Stimulated activated CD4-positive, alpha-beta T cell treated with anti-CD3 and anti-CD28 coated beads, Interleukin-2, amount 100 ng/mL, for 48 hours (primary cell): ENCODE measurements around the gene FCN2.

Experiments used
- DNase-seq, 2 donors: peaks; one replicate each; pipeline ENCODE4 v3.0.0-alpha.2; 2020

Gene FCN2

DNA sequence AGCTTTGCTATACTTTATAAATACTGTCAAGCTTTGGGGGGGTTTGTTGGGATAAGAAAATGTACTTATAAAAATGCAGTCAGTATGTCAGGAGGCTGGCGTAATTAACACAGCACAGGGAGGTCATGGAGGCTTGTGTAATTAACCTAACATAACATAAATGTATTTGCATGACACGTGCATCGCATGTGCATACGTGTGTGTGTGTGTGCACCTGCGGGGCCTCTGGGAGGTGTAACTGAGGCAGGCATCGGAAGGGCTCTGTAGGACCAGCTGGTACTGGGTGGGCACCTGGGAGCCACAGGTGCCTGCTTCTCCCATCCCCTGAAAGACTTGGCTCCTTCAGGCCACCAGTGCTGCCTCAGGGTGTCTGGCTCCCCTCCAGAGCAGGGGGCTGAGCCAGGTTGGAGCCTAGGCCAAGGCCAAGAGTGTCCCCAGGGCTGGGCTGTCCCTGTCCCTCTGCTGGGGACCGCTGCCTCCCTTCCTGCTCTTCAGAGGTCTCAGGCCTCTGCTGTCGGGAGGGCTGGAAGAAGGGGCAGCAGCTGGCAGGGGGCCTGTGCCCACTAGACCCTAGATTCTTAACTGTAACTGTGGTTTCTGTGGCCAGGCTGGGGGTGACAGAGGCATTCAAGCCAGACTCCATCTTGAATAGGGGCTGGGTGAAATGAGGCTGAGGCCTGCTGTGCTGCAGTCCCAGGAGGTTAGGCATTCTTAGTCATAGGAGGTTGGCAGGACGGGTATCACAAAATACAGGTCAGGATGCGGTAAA lies 9.0 kb downstream of the FCN2 start:
- no peak for DNase-seq

DNA sequence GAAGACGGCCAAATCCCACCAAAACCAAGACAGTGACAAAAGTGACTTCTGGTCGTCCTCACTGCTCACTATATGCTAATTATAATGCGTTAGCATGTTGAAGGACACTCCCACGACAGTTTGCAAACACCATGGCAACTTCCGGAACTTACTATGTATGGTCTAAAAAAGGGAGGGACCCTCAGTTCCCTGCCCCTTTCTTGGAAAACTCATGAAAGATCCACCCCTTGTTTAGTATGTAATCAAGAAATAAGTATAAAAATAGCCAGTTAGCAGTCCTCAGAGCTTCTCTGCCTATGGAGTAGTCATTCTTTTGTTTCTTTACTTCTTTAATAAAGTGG lies 9.5 kb downstream of the FCN2 start:
- DNase-seq: no peak

DNA sequence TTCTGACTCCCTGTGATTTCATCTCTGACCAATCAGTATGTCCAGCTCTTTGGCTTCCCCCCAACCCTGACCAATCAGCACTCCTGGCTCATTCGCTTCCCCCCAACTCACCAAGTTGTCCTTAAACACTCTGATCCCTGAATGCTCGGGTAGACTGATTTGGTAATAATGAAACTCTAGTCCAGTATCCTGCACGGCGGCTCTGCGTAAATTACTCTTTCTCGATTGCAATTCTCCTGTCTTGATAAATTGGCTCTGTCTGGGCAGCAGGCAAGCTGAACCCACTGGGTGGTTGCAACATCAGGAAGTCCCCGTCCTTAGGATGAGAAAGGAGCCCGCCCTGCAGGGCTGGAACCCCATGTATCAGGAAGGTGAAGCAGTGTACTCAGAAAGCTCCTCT lies 10.4 kb downstream of the FCN2 start:
- DNase-seq: no peak

DNA sequence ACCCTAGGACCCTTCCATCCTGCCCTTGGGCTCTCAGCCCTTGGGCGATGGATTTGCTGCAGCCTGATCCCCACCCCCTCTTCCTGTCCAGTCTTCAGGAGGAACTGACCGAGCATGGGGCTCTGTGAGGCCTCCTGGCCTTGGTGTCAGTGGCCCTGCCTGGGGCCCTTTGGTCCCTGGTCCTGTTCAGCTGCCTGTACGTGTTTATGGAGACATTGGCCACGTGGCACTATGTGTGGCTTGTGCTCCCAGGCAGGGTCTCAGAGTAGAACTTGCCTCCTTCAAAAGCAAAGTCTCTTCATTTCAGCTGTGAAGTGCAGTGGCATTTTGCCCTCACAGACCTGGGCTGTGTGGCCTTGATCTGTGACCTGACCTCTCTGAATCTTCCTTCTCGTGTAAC lies 11.1 kb downstream of the FCN2 start:
- no peak for DNase-seq

DNA sequence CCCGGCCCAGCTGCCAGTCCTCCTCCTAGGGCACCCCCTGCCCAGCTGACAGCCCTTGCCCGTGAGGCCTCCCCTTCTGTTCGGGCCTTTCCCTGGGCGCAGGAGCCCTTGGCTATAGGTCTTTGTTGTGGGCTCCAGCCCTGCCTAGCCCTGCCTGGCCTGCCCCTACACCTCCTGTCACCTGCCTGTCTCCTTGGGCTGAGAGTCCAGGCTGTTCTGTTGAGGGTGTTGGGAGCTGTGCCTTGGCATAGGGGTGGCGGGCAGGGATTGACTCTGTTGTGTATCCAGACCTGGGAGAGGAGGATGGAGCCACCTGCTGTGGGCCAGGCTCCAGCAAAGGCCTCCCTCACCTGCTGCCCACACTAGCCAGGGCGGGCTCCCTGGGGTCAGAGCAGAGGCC lies 11.6 kb downstream of the FCN2 start:
- no peak for DNase-seq

DNA sequence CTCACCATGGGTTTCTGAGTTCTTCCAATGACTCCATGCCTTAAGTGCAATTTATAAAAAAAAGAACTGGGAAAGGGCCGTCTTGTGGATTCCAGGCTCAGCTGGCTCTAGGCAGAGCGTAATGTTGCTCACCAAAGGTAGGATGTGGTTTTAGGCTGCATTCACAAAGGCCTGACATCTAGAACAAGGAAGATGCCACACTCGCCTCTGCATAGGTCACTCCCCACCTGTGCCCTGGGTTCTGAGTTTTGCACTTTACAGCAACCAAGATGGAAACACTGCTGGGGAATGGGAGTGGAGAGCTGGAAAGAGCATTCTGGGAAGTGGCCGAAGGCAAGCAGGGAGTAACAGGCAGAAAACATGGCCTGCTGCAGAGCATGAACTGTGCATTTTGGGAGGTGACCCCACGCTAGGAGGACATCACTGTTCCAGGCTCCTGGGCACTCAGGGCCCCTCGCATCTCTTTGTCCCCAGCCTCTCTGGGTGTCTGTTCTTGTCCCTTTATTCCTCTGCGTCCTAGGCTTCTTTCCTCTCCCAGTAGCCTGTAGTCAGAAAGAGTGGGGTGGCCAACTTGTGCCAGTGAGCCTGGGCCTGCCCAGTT lies 12.3 kb downstream of the FCN2 start:
- no peak for DNase-seq

DNA sequence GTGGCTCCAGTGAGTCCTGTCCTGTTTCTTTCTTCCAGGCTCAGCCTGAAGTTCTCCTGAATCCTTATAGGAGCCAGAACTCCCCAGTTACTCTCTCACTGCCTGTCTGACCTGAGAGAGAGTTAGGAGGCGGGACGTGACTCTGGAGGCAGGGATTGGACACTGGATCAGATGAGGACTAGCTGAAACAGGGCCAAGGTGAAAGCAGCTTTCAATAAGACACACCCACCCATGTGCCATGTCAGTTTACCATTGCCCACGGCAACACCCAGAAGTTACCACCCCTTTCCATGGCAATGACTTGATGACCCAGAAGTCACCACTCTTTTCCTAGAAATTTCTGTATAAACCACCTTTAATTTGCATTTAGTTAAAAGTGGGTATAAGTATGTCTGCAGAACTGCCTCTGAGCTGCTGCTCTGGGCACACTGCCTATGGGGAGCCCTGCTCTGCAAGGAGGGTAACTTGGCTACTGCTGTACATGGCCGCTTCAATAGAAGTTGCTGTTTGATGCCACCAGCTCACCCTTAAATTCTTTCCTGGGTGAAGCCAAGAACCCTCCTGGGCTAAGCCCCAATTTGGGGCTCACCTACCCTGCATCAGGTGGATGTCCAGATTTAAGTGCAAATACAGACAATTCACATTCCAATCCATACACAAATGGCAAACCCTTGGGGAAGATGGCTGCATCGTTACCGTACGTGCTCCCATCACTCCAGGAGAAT lies 13.7 kb downstream of the FCN2 start:
- DNase-seq: no peak

DNA sequence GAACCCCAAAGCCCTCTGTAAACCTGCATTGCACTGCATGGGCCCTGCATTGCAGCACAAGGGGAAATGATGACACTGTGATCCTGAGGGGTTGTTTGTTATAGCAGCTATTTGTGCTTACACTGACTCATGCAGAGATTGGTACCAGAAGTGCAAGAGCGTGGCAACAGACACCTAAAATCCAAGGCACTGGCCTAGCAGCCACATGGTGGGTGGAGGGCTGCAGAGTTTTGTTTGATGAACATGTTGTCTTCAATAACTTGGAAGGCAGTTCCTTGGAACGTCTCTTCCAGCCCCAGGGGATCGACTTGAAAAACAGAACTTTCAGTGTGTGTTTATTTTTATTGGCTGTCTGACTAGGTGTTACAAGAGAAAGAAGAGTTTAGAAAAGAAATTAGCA lies 14.5 kb downstream of the FCN2 start:
- DNase-seq: no peak

DNA sequence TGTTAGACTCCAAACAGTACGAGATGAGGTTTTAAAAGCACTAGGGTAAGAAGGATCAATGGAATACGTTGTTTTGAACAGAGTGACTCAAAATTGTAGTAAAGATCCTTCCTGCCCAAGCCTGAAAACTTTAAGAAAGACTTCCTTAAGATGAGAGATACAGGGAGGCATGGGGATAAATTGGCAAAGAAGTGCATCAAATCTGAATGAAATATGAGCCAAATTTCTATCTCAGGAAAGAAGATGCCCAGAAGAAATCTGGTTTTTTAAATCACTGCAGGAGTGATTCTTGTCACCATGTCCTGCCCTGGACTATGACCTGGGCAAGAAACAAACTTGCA lies 14.9 kb downstream of the FCN2 start:
- DNase-seq: no peak

DNA sequence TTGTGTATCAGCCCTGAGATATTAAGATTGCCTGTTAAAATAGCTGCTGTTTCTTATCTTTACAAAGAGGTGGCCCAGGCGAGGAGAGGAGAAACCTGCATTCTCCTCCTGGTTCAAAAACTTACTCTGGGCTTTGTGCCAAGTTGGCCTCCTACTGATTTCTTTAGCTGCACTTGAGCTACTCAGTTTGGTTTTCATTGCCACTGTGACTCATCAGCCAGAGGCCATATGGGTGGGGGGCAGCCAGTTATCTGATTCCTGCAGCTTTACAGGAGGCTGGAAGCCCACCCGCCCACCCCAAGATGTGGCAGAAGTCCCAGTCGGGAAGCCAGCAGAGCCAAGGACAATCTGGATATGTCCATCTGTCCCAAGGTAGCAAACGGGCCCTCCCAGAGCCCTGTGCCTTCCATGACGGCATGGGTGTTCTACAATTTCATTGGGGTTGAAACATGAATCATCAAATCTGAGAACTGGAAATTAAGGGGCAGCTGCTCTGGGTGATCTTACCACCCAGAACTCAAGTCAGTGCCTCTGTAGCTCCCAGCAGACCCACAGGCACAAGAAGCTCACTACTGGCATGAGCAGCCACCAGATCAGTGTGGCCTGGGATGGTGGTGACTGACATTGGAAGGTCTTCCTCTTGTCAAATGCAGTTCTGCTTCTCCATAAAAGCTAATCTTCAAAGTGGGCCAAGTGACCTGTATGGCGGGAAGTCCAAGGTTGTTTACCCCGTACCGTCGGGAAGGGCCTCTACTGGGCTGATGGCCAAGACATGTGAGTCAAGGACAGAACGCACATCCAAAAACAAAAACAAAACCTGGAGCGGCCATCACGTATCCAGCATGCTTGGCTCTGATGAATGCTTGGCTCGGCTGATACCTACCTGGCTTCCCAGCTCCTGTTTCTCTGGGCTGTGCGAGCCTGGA lies 15.6 kb downstream of the FCN2 start:
- no peak for DNase-seq

DNA sequence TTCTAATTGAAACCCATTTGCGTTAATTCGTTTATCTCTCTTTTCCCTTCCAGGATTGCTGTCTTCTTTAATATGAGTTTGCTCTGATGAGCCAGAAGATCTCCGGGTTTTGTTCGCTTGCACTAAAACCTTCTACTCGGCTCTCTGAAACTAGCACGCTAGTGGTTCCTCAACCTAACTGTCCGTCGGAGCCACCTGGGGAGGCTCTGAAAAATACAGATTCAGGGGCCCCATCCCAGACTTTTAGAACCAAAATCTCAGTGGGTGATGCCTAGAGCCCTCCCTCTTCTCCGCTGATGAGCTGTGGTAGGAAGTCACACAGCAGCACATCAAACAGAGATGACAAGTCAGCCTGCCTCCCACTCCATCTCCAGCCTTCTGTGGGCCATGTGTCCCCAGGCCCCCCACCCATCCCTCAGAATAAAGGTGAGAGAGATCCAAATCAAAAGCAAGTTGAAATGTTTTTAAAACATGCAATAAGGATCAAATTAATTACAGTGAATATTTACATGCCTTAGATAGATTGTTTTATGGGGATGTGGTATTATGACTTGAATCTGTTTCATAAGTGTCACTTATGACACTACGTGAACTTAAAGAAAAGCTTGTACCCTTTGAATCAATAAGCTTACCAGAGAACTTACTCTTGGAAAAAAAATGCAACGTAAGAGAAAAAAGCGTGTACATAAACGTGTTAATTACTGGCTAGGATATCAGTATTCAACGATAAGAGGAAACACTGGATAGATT lies 16.4 kb downstream of the FCN2 start:
- DNase-seq: no peak

DNA sequence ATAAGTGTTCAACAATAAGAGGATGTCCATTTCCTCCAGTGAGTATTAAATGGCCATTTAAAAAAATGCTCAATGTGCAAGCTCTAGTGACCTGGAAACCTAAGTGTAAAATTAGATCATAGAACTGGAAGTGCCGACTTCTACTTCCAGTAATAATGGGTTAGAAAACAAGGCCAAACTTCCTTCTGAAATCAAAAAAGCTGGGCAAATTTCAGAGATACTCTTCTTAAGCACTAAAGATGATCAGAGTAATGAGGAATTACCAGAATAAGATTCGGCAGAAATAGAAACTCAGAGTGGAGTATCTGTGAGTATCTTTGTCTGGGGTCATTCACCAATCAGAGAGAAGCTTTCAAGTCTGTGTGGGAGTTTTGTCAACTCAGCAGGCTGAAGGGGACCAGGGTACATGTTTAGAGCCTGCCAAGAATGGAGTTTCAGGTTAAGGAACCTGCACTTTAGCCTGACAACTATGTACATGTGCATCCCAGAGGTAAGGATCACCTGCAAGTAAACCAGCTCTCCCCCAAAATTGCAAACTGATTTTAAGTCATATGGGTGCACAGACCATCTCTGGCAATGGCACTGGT lies 17.1 kb downstream of the FCN2 start:
- DNase-seq: no peak

DNA sequence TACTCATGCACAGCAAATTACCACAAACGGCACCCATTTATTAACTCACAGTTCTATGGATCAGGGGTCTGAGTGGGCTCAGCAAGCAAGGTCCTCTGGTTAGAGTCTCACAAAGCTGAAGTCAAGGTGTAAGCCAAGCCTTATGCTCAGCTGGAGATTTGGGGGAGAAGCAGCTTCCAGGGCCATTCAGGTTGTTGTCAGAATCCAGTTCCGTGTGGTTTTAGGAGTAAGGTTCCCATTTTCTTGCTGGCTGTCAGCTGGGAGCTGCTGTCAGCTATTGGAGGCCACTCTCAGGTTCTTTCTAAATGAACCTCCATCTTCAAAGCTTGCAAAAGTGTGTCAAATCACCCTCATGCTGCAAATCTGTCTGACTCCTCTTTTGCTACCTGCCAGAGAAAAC lies 17.7 kb downstream of the FCN2 start:
- no peak for DNase-seq

DNA sequence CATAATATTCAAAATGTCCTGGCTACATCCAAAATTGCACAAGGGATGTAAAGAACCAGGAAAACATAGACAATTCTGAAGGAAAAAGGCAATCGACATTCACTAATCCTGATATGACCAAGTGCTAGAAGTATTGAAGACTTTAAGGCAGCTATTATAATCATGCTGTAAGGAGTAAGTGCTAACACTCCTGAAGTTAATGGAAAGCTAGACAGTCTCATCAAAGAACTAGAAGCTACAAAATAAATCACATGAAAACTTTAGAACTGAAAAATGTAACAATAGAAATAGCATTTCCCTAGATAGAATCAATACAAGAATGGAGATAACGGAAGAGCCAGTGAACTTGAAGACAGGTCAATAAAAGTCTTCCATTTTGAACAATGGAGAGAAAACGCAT lies 18.6 kb downstream of the FCN2 start:
- no peak for DNase-seq

DNA sequence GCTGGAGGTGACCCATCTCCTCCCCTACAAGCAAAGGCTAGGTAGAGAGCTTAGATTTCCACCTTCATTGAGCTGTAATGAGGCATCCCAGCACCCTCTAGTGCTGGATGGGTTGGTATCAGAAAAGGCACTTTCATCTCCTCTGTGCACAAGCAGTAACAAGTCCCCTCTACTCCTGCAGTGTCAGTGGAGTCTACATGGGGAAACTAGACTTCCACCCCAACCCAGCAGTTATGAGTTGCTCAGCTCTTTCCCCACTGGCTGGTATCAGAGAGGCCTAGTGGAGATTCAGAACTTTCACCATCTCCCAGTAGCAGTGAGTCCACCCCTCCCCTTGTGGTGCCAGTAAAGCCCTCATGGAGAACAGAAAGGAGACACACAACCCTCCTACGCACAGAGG lies 19.2 kb downstream of the FCN2 start:
- no peak for DNase-seq

DNA sequence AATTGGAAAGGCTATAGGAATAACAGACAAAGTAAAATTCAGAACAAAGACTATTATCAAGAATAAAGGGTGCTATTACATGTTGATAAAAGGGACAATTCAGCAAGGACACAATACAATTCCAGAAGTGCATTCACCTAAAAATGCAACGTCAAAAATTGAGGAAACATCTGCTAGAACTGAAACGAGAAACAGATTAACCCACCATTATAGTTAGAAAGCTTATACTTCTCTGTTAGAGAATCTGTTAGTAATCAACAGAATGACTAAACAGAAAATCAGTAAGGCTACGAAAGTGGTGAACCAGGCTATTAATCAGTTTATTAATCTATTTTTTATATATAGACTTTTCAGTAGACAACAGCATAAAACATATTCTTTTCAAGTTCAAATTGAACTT lies 22.3 kb downstream of the FCN2 start:
- DNase-seq: no peak

DNA sequence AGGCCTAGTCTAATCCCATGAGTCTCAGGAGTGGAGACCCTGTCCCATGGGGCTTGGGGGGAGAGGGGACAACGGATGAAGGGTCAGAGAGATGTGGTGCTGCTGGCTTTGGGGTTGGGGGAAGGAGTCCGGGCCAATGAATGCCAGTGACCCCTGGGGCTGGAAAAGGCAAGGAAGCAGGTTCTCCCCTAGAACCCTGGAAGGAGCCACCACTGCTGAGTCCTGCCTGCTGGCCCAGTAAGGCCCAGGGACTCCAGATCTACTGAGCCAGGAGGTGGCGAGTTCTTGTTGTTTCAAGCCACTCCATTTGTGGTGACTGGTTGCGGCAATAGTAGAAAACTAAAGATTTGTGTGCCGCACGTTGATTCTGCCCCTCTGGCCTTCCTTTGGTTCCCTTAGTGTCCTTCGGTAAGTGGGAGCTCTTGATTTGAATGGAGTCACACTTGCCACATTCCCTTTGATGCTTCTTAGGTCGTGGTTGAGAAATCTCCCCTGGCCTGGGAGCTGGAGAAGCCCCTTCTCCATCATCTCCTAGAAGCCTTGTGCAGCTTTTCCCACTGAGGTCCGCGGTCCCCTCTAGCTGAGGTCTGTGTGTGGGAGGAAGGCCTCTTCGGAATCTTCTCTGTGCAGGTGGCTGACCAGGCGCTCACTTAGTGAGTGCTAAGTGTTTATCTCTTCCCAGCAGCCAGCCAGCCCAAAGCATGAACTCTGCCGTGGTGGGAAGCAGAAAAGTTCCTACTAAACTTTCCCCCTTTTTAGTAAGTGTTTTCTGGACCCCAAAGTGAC lies 28.1 kb downstream of the FCN2 start:
- no peak for DNase-seq

DNA sequence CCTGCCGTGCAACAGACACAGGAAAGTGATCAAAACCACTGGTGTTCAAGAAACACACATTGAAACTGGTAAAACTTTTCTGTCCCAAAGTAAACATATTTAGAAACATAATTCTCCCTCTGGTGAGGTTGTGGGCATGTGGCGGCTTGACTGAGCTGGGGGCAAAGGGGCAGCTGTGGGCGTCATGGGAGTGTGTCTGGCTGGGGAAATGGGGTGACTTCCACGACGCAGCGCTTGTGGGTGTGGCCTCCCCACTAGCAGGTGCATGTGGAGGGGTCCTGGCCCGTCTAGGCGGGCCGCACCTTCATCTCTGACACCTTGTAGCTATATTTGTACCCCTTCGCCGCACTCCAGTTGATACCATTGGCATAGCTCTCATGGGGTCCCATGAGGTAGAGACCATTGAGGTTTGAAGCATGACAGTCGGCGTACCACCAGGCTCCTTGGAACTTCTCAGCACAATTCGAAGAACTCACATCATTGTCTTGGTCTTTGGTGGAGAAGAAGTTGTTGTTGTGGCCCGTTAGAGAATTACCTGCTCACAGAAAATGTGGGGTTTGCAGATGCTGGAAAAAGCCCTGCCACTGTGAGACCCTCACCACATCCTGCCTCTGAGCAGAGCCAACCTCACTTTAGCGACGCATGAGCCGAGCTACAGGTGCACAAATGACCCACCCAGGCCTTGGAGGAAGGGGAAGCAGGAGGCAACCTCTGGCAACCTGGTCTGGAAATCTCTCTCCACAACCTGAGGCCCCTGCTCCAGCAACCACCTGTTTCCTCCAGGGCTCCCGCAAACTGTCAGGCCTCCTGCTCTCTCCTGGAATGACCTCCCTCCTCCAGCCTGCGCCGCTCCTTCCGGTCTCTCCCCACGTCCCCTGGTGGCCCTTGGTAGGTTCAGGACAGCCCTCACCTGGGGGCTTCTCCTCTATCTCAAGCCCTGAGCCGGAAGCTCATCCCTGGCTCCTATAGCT lies 29.2 kb downstream of the FCN2 start:
- DNase-seq: no peak

DNA sequence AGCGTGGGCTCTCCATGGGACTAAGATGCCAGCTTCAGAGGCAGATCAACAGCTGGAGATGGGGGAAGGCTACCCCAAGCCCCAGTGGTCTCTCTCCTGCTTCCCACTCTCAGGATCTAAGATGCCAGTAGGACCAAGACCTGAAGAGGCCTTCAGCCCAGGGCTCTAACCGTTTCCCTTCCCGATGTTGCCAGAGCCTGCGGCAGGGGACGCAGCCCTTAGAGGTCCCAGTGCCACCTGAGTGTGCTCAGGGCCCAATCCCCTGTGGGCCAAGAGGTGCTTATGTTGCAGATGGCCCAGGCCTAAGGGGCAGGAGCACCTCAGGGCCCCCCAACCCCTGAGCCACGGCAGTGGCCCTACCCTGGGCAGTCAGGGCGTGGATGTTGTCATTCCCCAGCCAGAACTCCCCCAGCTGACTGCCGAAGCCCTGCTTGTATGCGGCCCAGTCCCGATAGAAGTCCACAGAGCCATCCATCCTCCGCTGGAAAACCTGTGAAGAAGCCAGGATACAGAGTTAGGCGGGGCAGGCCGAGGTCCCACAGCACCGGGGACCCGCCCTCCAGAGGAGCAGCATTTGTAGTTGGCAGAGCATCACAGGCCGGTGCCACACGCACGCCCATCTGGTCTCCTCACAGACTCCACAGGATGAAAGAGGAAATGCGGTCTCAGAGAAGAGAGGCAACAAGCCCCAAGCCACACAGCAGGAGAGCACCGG lies 31.7 kb downstream of the FCN2 start:
- no peak for DNase-seq
